Measurements from ENCODE around the gene DENND2A. TPM values are rescaled to one million over a fixed set of nuclear protein-coding genes. Genes with fewer than 3 reads are reported as not detected.

The DENND2A gene
- total RNA-seq, 4 donors from 2014 or later = 0.97 to 2.5 (median 2.2) TPM

DNA sequence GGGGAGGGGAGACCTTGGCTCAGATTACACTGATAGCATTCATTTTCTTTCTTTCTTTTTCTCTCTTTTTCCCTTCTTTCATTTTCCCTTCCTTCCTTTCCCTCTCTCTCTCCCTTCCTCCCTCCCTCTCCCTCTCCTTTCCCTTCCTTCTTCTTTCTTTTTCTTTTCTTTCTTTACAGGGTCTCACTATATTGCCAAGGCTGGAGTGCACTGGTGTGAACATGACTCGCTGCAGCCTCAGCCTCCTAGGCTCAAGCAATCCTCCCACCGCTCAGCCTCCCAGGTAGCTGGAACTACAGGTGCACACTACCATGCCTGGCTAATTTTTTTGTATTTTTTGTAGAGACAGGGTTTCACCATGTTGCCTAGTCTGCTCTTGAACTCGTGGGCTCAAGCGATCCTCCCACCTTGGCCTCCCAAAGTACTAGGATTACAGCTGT, 88.4 kb downstream of the DENND2A start:
- 94% methylated on average over 4 of the region's 4 CpGs for WGBS, 2 donors
- TF ChIP-seq, protein P1, sequence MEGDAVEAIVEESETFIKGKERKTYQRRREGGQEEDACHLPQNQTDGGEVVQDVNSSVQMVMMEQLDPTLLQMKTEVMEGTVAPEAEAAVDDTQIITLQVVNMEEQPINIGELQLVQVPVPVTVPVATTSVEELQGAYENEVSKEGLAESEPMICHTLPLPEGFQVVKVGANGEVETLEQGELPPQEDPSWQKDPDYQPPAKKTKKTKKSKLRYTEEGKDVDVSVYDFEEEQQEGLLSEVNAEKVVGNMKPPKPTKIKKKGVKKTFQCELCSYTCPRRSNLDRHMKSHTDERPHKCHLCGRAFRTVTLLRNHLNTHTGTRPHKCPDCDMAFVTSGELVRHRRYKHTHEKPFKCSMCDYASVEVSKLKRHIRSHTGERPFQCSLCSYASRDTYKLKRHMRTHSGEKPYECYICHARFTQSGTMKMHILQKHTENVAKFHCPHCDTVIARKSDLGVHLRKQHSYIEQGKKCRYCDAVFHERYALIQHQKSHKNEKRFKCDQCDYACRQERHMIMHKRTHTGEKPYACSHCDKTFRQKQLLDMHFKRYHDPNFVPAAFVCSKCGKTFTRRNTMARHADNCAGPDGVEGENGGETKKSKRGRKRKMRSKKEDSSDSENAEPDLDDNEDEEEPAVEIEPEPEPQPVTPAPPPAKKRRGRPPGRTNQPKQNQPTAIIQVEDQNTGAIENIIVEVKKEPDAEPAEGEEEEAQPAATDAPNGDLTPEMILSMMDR (IDR thresholded peaks at IDR 0.05) = no peak
- TF ChIP-seq POLR2A (IDR thresholded peaks at IDR 0.05) = no peak
- no peak overlapping the region for H3K4me3 ChIP-seq (ENCODE audit: low read depth, poor library complexity, severe bottlenecking)
- DNase-seq (ENCODE audit: low spot score in 2 of 2) = no peak
- intact Hi-C loops (cut with DNase I; ENCODE audit: low total_unique reads) = no loop called here

DNA sequence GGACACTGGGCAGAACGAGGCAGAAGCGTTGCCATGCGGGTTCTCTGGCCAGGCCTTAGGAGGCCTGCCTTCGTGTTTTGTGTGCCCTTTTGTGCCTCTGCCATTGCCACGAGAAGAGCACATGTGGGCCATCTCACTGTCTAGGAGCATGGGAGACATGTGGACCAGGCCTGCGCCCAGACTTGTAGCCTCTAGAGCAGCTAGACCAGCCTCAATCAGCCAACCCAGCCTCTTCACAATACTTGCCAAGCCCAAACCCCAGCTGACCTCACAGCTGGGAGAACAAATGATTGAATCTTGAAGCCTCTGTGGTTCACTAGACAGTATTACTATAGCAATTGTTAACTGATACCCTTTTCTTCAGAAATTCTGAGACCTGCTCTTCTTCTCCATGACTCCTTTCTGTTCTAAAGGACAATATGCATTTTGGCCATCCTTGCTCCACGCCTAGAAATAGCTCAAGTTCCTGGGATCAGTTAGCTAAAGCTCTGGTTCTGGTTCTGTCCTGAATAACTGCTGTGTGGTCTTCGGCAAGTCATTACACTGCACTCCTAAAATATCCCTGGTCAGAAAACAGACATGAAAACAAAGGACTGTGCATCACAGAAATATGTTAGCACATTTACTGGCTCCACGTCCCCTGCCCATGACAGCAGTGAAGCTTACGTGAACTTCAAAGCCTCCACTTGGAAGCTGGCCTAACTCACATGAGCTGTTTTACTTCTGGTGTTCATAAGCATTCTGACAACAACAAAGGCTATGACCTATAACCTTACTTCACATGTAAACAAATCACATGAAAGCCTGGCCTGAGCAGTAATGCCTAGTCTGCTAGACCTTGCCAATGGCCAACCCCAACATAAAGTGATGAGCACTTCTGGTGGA, 89.0 kb downstream of the DENND2A start:
- no peak for DNase-seq (ENCODE audit: low spot score in 2 of 2)
- H3K4me3 ChIP-seq (ENCODE audit: low read depth, poor library complexity, severe bottlenecking) = no peak overlapping the region
- intact Hi-C loops (cut with DNase I; ENCODE audit: low total_unique reads) = no loop called here
- WGBS, 2 donors = 81 to 85% methylated on average over 10 of the region's 10 CpGs
- no peak for TF ChIP-seq POLR2A (IDR thresholded peaks at IDR 0.05)
- TF ChIP-seq, protein P1 (IDR thresholded peaks at IDR 0.05) = no peak

DNA sequence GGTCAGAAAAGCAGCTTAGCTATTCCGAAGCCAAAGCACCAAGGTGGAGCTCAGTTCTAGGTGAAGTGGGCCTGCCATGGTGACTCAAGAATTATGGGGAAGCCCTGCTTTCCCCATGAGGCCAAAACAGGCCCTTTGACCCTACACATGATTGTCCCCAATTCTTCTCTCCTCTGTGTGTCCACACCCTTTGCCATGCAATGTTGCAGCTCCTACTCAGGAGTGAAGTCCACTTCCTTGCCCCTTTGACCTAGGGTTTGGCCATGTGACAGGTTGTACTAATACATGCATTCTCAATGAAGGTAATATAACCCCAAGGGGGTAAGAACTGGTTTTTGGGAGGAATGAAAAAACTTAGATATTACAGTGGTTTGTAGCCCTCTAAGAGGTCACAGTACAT, 93.7 kb downstream of the DENND2A start:
- no peak for DNase-seq (ENCODE audit: low spot score in 2 of 2)
- H3K4me3 ChIP-seq (ENCODE audit: low read depth, poor library complexity, severe bottlenecking) = no peak overlapping the region
- intact Hi-C loops (cut with DNase I; ENCODE audit: low total_unique reads) = no loop called here
- TF ChIP-seq POLR2A (IDR thresholded peaks at IDR 0.05) = no peak
- TF ChIP-seq, protein P1 (IDR thresholded peaks at IDR 0.05) = no peak
- WGBS, 2 donors = 89 to 100% methylated on average over 1 of the region's 1 CpG

DNA sequence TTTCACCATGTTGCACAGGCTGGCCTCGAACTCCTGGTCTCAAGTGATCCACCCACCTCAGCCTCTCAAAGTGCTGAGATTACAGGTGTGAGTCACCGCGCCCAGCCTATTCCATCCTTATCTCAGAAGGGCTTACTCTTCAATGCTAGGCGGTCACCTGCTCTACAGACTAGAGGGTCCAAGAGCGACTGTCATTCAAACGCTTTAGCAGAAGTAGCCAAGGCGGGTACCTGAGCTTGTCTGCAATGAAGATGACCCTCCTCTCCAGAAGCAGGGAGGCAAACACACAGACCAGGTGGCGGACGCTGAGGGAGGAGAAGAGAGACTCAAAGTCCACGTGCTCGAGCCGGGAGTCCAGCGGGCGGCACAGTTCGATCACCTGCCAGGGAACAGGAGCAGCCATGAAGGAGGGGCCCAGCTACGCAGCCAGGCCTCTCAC, 96.2 kb downstream of the DENND2A start:
- no peak for DNase-seq (ENCODE audit: low spot score in 2 of 2)
- H3K4me3 ChIP-seq (ENCODE audit: low read depth, poor library complexity, severe bottlenecking) = no peak overlapping the region
- 88 to 95% methylated on average over 16 of the region's 16 CpGs for WGBS, 2 donors
- intact Hi-C loops (cut with DNase I; ENCODE audit: low total_unique reads) = no loop called here
- TF ChIP-seq, protein P1 (IDR thresholded peaks at IDR 0.05) = no peak
- TF ChIP-seq POLR2A (IDR thresholded peaks at IDR 0.05) = no peak

DNA sequence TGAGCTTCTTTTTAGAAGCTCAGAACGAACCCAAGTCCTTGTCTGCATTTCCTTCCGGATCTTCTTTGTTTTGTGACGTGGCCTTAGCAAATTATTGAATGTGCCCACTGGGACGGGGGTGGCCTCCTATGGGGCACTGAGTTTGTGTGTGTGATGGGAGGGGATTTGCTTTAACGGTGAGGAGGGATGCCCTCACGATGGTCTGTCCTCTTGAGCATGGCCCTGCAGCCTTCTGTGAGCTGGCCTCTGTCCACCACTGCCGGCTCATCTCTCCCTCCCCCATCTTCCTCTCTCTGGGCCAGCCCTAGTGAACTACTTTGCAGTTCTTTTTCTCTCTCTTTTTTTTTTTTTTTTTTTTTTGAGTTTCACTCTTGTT, 98.4 kb downstream of the DENND2A start:
- DNase-seq (ENCODE audit: low spot score in 2 of 2) = no peak
- TF ChIP-seq, protein P1 (IDR thresholded peaks at IDR 0.05) = no peak
- TF ChIP-seq POLR2A (IDR thresholded peaks at IDR 0.05) = no peak
- intact Hi-C loops (cut with DNase I; ENCODE audit: low total_unique reads) = no loop called here
- WGBS, 2 donors = 47 to 48% methylated on average over 7 of the region's 7 CpGs
- no peak overlapping the region for H3K4me3 ChIP-seq (ENCODE audit: low read depth, poor library complexity, severe bottlenecking)
